HG02588 (cell line): Measurements from ENCODE around the gene TXNL4B.
"Not testable (repeated sequence)": the region's sequence is repeated elsewhere in the genome, so short reads cannot be mapped to it uniquely, and the experiment has no call there.

Experiments used
- ATAC-seq: cut with Tn5 transposase; IDR thresholded peaks from one replicate; pipeline ENCODE4 v1.9.1; 2021; ENCODE audit warnings: mild to moderate bottlenecking, moderate library complexity; ENCODE audit not compliant: unreplicated experiment

TXNL4B gene

GRCh38 chr16:72076991-72077706 is 16.3 kb downstream of the TXNL4B start:
- ATAC-seq = not testable (repeated sequence)

- not testable (repeated sequence) for ATAC-seq
These were observed 18.4 kb downstream of the TXNL4B start for GRCh38 chr16:72075067-72075466.

- ATAC-seq = no peak
These were observed 19.7 kb downstream of the TXNL4B start for GRCh38 chr16:72073560-72074230.

GRCh38 chr16:72072514-72073342 is 20.7 kb downstream of the TXNL4B start:
- ATAC-seq = no peak

DNA sequence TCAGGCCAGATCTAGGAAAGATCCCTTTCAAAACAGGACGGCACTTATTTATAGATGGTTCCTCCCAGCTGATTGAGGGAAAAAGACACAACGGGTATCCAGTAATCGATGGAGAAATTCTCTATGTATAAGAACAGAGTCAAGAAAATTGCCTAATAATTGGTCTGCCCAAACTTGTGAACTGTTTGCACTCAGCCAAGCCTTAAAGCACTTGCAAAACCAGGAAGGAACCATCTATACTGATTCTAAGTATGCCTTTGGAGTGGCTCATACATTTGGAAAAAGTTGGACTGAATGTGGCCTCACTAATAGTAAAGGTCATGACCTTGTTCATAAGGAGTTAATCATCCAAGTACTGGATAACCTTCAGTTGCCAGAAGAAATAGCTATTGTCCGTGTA is 24.5 kb downstream of the TXNL4B start:
- no peak for ATAC-seq

- no peak for ATAC-seq
These were observed 26.7 kb downstream of the TXNL4B start for GRCh38 chr16:72066747-72067146.

DNA sequence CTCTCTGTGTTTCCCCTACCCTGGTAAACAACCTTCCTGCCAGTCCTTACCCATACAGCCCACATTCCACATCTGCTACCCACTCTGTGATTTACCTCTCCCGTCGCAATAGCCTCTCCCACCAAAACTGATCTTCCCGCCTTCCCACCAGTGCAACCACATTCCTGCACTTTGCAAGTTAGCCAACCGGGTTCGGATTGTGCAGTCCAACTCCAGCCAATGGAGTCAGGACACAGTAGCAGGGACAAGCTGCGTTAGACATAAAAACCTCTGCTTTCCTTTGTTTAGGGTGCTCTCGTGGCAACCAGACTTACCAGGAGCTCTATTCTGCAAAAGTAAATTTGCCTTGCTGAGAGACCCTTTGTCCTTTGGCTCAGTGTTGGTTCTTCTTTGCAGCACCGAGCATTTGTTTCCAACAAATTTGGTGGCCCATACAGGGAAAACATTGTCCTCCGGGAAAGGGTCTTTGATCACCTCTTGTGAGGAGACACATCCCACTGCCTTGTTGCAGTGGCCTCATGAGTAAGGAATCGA is 29.0 kb downstream of the TXNL4B start:
- ATAC-seq = no peak

DNA sequence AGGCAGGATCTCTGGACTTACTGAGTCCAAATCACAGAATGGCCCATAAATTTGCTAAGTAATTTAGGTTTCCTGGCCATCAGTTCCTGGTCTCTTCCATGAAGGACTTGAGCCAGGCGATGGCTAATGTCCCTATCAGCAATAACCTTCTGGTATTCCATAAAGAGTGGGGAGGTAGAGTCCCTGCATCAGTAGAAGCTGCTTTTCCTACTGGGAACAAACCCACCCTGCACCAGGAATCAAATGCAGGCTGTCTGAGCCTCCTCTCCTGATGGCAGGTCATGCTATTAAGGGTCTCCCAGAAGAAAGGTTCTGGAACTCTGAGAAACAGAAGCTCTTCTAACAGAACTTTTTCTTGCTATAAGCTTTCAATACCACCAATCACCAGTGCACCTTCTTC is 31.9 kb downstream of the TXNL4B start:
- ATAC-seq = no peak

- no peak for ATAC-seq
These were observed 33.0 kb downstream of the TXNL4B start for GRCh38 chr16:72060405-72060804.

GRCh38 chr16:72059060-72059459 is 34.4 kb downstream of the TXNL4B start:
- ATAC-seq = not testable (repeated sequence)

DNA sequence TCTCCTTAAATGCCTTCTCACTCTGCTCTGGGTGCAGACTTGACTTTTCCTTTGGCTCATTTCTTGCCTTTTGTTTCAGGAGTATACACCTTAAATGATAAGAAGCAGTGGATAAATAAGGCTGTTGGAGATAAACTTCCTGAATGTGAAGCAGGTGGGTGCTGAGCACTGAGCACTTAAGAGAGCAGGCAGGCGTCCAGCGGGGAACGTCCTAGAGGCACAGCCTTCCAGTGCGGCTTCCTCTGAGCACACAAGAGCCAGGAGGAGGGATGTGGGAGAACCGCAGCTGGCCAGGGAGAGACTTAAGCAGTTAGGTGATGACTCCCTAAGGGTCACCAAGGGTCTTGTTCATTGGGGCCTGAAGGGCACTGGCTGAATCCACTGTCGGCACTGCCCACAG is 36.1 kb downstream of the TXNL4B start:
- not testable (repeated sequence) for ATAC-seq

DNA sequence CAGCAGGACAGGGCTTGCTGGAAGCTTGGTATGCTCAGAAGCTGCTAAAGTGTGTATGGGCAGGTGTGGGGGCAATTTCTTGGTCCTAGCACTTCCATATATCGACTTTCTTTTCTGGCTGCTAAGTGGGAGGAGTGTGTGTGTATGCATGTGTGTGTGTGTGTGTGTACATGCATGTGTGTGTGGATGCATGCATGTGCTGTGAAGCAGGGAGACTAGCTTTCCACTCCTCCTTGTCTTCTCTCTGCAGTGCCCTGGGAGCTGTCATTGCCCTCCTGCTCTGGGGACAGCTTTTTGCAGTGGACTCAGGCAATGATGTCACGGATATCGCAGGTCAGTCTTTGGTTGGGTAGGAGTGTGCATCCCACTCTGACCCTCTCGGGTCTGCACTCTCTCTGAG is 37.5 kb downstream of the TXNL4B start:
- no peak for ATAC-seq

- not testable (repeated sequence) for ATAC-seq
These were observed 39.1 kb downstream of the TXNL4B start, which contains the start of gene HP for GRCh38 chr16:72054254-72054847. Gene HP (plus strand): TSS chr16:72054505. CDS start chr16:72054653, 148 bp downstream.

- no peak for ATAC-seq
These were observed 41.6 kb downstream of the TXNL4B start for GRCh38 chr16:72051818-72052217.

- ATAC-seq = no peak
These were observed 42.5 kb downstream of the TXNL4B start for GRCh38 chr16:72050769-72051464.

DNA sequence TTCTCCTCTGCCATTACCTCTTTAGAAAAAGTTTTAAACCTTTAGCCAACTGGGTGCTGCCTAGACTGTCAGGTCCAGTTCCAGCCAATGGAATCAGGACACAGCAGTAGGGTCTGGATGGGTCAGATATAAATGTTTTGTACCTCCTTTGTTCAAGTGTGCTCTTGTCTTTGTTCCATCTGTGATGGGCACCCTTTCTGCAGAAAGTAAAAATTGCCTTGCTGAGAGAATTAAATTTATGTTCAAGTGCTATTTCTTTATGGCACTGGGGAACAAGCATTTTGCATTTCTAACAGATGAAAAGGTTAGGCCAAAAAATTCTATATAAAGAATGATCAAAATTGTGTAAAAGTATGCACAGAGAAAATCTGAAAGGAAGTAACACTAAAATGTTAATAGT is 44.3 kb downstream of the TXNL4B start:
- no peak for ATAC-seq

DNA sequence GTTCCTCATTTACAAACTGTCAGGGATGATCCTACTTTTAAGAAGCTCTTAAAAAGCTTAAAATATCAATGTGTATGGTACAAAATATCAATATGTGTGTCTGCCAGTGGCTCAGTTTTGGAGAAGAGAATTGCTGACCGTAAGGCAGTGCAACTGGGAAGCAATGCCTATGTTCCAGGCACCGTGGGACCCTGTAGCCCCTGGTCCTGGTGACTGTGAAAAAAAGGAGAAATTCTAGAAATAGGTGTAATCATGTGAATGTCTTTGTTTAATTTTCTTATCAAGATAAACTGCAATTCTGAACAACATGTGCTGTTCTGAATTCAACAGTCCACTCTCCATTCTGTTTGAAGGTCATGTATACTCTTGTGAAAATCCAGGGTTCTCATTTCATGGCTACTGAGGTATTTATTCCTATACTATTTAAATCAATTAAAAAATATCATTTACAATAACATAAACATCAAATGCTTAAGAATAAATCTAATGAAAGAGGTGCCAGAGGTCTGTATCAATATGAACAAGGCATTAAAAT is 48.5 kb downstream of the TXNL4B start:
- no peak for ATAC-seq

GRCh38 chr16:72044296-72044695 is 49.1 kb downstream of the TXNL4B start:
- no peak for ATAC-seq

- ATAC-seq = no peak
These were observed 49.9 kb downstream of the TXNL4B start for GRCh38 chr16:72043539-72043938.

GRCh38 chr16:72043058-72043457 is 50.4 kb downstream of the TXNL4B start:
- ATAC-seq = no peak
